GM18873 (cell line): ENCODE data around the gene ULK2.
"Not testable (repeated sequence)": the region's sequence is repeated elsewhere in the genome, so short reads cannot be mapped to it uniquely, and the experiment has no call there.

Experiments
- ATAC-seq: cut with Tn5 transposase; IDR thresholded peaks from one replicate; pipeline ENCODE4 v1.9.1; 2021; ENCODE audit warnings: mild to moderate bottlenecking, moderate library complexity, moderate number of reproducible peaks; ENCODE audit not compliant: unreplicated experiment, low FRiP score

The ULK2 gene

DNA sequence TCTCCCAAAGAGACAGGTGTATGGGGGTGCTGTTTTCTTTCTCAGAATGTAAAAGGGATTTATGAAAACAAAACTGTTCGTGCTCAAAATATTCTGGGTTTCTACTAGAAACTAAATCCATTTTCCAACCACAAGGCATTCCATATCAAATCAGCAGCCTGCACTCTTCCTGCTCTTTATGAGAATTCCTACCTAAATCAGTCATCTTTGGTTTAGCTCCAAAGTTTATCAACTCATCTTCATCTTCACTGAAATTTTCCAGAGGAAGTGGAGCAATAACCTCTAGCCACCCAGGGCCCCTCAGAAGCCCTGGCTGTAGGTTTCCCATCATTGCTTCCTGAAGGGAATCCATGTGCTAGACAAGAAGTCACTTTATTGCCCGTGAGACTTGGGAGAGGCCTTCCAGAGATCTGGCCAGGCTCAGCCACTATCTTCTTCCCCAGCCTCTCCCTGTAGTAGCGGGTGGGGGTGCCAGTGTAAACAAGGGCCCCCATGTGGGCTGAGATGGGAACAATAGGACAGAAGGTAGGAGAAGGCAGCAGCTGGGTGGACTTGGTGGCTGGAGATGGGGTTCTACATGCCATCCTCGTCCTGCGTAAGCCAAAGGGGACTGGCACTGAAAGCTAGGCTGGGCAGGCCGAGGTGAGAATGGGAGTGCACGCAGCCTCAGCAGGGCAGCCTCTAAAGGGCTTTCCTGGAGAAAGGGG, 97.6 kb downstream of the ULK2 start:
- ATAC-seq = no peak

DNA sequence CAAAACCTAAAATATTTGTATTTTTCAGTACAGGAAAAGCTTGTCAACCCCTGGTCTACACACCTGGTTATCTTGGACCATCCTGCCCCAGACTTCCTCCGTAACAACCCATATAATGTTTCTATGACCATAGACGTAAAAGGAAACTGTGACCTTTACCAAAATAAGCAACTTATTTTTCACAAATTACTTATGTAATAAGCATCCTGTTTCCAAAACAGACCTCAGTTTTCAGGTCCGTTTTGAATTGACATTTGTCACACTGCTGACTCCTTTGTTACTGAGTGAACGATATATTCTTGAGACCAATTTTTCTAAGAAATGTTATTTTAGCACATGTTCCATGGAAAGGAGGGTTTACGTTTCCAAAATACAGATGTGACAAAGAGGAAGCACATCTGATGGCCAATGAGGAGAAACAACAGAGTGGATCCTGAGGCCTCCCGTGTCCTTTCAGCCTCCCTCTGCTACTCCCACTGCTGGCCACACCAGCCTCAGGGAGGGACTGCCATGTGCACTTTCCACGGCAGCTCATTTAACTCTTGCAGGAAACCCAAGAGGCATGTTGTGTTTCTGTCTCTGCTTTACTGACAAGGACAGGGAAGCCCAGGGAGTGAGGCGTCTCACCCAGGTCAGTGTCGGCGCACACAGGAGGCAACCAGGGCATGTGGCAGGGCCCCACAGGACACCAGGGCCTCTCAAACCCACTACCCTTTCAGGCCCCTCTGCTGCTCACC, 99.5 kb downstream of the ULK2 start:
- no peak for ATAC-seq

DNA sequence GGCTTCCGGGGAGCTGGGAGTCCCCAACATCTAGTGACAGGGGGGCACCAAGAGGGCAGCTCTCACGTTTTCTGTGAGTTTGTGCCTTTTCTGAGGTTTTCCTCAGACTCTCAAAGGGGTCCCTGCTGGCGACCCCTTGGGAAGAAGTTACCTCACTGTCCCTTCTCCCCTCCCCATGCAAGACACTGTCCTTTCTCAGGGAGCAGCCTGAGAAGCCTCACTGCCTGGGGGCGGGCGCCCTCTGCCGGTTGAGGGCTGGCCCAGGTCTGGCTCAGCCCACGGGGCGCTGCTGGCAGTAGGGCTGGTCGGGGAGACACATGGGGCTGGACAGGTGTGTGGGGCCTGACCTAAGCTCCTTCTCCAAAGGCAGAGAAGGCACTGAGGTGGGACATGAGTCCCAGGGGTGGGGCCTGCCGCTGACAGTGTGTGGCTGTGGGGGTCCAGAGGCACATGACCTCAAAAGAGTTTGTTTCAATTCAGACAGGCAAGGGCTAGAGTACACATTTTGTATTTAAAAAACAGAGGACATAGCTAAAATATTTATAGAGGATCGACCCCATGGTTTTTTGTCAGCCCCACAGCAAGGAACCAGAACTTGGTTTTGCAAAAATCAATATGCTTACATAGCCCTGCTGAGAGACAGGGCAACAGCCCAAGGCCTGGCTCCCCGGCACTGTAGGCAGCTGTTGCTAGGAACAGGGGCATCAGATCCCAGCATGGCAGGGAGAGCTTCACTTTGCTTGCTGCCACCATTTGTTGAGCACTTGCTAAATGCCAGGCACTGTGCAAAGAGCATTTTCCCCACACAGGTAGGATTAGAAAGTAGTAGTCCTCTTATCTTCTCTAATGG, 101.1 kb downstream of the ULK2 start:
- ATAC-seq = no peak

DNA sequence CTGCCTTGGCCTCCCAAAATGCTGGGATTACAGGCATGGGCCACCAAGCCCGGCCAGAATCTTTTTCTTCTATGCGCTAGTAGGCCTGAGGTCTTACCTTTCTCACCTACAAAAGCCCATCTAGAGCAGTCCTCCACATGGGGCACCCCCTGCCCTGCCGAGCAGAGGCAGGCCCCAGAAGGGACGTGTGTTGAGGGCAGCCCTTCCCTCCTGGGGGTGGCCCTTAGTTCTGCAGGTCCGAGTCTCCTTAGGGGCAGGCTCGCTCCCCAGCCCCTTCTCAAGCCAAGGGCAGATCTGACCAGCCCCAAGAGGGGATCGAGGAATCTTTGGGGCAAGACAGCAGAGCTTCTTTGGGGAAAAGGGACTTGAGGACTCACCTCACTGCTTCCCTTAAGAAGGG, 101.7 kb downstream of the ULK2 start:
- ATAC-seq = no peak

DNA sequence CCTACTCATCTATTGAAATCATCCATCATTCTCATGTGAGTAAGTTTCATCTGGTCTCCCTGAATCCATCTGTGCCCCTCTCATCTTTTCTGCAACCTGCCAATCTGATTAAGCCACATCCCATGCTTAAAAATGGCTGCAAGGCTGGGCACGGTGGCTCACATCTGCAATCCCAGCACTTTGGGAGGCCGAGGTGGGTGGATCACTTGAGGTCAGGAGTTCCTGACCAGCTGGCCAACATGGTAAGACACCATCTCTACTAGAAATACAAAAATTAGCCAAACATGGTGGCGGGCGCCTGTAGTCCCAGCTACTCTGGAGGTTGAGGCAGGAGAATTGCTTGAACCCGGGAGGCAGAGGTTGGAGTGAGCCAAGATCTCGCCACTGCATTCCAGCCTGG, 103.7 kb downstream of the ULK2 start:
- not testable (repeated sequence) for ATAC-seq

DNA sequence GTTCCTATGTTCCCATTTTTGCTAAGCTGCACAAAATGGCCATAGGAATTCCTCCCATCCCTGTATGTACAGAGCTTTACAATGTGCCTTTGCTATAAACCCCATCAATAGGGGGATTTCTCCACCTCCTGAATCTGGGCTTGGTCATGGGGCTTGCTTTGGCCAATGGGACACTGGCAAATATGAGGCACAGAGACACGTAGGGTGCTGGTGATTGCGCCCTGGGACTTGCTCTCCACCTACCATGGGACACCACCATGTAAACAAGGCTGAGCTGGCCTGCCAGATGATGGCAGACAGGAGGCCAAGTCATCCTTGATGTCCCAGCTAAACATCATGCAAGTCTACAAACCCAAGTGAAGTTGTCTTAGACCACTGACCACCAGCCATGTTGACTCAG, 104.3 kb downstream of the ULK2 start:
- ATAC-seq = no peak

DNA sequence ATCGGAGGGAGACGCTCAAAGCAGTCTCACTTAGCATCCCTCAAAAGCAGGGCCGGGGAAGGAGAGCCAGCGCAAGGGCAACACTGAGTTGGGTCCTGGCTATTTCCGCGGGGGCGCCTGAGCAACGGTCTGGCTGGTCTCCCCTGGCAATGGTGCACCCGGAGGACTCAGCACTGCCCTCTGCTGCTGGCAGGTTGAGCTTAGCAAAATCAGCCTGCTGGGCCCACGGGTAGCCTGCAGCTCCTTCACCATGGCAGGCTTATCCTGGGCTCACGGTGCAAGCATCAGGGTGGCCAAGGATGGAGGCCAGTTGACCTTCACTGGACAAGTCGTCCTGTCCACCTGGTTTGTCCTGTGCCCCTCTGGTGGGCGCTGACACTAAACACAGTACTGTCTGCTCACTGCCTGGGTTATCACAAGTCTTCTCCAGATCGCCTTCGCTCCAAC, 105.2 kb downstream of the ULK2 start:
- ATAC-seq = no peak

DNA sequence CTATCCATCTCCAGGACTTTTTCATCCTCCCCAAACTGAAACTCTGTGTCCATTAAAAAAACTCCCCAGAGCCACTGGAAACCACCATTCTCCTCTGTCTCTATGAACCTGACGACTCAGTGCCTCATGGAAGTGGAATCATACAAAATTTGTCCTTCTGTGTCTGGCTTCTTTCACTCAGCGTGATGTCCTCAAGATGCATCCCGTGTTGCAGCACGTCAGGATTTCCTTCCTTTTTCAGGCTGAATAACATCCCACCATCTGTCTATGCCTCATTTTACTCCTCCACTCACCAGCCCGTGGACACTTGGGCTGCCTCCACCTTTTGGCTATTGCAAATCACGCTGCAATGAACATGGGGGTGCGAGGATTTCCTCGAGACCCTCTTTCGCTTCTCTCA, 107.0 kb downstream of the ULK2 start:
- no peak for ATAC-seq

DNA sequence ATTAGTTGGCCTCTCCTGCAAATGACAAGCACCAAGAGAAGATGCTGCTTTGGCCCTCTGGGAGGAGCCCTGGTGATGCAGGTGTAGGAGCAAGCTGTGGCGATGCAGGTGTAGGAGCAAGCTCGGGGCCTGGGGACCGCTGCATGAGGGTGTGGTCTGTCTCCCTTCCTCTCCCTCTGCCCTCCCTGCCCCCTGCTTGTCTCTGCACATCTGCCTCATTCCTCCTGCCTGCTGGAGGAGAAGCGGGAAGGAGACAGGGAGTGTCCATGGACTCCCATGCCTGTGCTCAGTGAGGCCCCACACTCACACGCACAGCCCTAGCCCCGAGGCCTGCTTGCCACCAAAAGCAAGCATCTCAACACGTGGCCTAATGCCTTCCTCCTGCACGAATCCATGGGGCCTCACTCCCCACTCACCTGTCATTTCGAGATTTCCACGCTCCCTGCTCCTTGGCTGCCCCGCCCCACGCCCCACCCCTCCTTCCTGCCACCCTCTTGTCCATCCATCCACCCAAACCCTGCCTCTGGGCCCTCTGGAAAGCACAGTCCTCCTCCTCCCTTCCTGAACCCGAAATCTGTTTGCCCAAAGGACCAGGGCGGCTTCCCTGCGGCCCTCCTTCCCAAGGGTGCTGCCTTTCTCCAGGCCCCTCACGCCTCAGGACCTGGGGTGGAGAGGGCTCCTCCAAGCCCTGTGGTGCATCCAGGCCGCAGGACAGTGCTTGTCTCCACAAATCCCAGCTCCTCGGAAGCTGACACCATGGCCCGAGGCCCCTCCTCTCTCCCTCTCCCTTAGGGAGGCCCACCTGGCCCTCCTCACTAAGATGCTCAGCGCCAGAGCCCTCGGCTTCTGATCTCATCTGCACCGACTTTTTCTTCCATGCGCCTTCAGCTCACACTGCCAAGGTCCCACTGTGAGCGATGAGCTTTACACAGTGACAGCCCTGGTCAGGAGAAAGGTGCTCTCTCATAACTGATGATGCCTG, 107.9 kb downstream of the ULK2 start:
- no peak for ATAC-seq

DNA sequence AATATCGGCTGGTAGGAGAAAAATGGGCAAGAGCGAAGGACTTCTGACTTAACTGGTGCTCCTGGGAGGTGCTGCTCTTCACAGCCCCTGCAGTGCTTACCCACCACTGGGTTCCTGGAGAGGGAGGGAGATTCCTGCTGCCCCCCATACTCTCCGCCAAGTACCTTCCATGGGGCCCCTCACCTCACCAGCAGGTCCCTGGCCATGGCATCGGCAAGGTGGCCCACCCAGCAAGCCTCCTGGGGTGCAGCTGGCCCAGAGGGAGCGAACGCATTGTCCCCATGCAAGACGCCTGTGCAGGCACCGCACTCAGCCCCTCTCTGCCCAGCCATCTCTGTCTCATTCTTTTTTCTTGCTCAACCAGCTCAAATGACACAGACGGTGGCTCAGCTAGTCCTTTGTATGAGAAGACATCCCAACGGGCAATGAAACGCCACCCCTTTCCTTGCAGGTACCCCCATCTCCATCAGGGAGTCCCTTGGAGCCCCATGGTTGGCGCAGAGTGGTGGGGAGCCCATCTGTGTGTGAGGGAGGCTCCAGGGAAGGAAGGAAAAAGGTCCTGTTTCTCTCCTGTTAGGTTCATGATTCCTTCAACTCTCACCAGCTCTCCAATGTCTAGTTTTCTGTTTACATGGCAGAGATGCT, 110.1 kb downstream of the ULK2 start:
- ATAC-seq = no peak

DNA sequence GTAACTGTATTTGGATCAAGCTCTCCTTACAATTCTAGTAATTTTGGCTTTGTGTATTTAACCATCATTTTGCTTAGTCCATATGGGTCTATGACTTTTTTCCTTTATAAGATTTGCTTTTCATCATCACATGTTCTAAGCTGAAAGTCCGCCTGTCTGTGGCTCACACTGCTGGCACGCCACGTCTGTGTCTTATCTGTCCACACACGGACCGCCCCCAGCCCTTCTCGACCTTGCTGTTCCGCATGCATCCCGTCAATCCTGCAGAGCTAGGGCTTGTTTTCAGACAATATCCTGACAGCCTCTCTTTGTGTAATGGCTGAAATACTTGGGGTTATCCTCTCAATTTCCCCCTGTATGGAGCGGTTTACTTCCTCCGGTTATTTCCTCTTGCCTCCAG, 111.2 kb downstream of the ULK2 start:
- no peak for ATAC-seq

DNA sequence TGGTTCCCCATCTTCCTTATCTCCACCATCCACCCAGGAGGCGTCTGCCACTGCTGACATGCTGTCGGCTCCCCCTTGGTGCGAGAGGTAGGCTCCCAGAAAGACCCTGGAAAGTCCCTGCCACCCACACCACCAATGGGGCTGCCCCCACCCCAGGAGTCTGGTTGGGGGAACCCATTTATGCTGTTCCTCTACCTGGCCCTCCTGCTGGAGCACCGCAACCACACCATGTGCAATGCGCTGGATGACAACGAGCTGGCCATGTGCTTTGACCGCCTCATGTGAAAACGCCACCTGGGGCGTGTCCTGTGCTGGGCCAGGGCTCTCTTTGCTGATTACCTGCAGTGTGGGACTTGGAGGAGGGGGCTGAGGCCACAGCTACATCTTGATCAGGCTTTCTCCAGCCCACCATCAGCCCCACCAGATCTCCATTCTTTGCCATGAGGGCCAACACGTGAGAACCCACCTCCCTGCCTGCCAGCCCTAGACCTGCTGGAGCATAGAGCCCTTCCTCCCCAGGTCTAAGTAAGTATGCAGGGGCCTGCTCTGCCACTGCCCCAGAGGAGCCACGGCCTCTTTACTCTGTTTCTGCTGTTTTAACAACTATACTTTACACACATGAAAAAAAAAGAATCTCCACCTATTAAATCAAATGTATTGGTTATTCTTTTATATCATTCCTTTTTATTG, 111.8 kb downstream of the ULK2 start:
- no peak for ATAC-seq

DNA sequence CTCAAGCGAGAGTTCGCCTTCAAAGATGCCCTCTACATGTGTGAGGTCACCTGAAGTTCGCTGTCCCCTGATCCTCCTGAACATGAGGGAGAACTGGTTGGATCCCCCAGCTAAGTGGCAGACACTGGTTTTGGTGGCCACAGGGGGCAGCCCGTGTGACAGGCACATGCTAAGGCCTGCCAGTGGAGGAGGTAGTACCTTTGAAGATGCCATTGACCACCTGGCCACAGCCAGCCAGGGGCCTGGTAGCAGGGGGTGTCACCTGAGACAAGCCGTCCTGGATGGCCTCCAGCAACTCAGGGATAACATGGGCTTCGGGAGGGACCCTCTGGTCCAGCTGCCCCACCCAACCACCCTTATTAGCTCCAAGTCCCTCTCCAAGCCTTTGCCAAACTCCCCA, 112.3 kb downstream of the ULK2 start:
- no peak for ATAC-seq

DNA sequence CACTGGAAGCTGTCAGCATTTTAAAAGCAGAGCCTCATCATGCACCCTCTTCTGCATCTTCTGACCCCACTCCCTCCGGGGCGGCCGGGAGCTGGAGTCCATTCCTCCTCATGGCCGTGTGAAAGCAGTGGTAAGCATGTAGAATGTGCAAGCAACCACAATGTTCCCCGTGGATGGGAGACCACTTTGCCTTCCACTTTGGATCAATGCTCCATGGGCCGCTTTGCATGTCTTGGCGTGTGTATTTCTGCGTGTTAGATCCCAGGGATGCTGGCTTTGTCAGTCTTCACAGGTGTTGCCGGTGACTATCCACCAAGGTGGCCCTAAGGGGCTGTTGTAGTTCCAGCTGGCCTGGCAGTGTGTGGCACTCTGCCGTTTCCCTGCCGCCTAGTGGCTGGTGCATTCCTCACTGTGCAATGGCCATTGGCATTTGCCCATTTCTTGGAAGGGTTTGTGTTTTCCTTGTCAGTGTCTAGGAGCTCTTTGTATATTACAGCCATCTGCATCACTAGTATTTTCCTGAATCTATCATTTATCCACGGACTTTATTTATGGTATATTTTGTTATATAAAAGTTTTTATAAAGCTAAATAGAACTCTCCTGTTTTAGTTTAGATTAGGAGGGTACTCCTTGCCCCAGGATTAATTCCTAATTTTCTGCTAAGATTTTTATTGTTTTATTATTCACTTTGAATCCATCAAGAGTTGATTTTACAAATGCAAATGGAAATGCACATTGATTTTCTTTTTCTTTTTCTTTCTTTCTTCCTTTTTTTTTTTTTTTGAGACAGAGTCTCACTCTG, 113.9 kb downstream of the ULK2 start:
- ATAC-seq = no peak

DNA sequence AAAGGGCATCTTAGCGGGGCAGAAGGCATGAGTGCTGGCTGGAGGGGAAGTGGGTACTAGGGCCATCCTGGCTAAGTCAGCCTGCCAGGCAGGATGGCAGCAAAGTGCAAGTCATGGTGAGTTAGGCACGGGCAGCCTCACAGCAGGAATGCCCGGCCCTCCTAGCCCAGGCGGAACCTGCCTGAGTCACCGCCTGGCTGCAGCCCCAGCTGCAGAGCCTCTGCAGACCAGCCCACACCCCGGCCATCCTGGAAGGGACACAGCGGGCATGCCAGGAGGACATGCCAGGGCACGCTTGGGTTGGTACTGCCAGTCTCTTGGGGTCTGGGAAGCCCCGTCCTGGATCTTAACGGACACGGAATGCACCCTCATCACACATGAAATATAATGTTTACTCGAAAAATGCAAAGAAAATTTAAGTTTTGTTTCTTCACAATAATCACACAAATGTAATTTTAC, 114.7 kb downstream of the ULK2 start:
- ATAC-seq = no peak

DNA sequence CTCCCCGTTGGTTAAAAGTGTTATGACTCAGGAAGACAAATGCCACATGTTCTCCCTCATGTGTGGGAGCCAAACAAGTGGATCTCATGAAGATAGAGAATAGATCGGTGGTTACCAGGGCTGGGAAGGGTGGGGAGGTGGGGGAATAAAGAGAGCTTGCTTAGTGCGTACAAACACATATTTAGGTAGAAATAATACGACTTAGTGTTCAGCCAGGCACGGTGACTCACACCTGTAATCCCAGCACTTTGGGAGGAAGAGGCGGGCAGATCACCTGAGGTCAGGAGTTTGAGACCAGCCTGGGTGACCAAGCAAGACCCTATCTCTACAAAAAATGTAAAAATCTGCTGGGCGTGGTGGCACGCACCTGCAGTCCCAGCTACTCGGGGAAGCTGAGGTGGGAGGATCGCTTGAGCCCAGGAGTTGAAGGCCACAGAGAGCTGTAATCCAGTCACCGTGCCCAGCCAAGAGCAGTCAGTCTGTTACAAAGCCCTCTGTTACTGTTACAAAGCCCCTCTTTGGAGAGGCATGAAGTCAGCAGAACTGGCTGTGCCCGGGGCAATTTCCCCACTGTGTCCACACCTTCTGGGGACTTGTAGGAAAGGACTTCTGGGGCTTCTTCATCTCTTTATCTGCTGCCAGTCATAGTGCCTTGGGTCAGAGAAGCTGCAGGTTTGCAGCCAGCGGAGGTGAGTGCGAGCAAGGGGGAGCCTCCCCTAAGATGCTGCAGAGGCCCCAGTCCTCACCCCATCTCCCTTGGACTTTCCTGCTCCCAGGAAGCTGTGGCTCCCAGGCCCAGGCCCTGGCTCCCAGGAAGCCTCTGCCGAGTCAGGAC, 115.3 kb downstream of the ULK2 start:
- ATAC-seq = no peak

DNA sequence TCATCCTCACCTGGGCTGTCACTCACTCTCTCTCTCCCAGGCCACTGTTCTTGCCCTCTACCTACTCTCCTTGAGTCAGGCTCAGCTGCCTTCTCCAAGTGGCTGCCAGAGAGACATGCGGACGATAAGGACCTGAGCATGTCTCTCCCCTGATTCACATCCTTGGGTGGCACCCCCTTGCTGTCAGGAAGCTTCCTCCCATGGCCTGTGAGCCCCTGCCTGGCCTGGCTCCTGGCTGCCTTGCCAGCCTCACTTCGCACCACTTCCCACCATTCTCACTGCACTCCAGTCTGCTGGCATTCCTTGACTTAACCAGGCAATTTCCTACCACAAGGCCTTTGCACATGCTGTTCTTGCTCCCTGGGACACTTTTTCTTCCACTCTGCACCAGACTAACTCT, 116.9 kb downstream of the ULK2 start:
- no peak for ATAC-seq
